Cardiac fibroblast (primary cell): ENCODE results near the gene FRMD3.
A peak's percentile ranks its signal among the peaks of the same experiment; 100 is the strongest.

Experiments
- DNase-seq, 2 donors: peaks; one replicate each; pipeline versions ENCODE4 v3.0.0 to v3.0.0-alpha.2; 2010; ENCODE audit warnings: low read depth in 2 of 2
- H3K4me3 ChIP-seq, 2 donors: replicated peaks in 1 of 2; 1 replicate in 1 of 2; 2 replicates in 1 of 2; pipeline ENCODE4 v1.5.1; 2011; ENCODE audit warnings: low read depth in 2 of 2, low read length in 2 of 2, mild to moderate bottlenecking in 2 of 2, moderate library complexity in 1 of 2
- CTCF ChIP-seq: IDR thresholded peaks from one replicate; pipeline ENCODE4 v1.5.1; 2011; ENCODE audit warnings: low read depth, mild to moderate bottlenecking, low read length, inconsistent platforms

The FRMD3 gene

DNA sequence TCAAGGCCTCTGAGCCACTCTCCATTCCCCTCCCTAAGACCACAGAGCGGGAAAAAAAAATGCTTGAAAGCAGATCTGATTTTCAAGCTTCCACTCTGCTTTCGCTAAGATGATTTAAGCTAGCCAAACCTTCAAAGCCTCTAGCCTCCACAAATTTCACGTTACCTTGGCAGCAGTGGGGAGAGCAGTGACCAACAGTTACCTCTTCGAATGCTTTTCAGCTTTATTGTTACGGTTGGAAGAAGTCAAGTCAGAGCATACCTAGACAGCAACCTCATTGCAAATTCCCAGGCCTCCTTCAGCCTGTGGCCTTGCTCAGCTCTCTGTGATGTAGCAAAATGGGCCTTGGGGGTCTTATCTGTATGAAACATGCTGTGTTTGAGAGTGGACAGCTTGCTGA lies 89.6 kb downstream of the FRMD3 start:
- H3K4me3 ChIP-seq, result no peak overlapping the region
- no peak for DNase-seq
- no peak for TF ChIP-seq CTCF

GRCh38 chr9:83447351-83447750 lies 90.8 kb downstream of the FRMD3 start:
- H3K4me3 ChIP-seq, result no peak overlapping the region
- TF ChIP-seq CTCF, result no peak
- DNase-seq, result no peak

- no peak overlapping the region for H3K4me3 ChIP-seq
- TF ChIP-seq CTCF, result no peak
- DNase-seq, result peak in 1 of 2 donors; percentile 40
These were observed 92.4 kb downstream of the FRMD3 start for GRCh38 chr9:83445703-83446265.

- DNase-seq, result peak; percentile 21 to 78
- no peak for TF ChIP-seq CTCF
- no peak overlapping the region for H3K4me3 ChIP-seq
These were observed 94.1 kb downstream of the FRMD3 start for GRCh38 chr9:83444110-83444509.

DNA sequence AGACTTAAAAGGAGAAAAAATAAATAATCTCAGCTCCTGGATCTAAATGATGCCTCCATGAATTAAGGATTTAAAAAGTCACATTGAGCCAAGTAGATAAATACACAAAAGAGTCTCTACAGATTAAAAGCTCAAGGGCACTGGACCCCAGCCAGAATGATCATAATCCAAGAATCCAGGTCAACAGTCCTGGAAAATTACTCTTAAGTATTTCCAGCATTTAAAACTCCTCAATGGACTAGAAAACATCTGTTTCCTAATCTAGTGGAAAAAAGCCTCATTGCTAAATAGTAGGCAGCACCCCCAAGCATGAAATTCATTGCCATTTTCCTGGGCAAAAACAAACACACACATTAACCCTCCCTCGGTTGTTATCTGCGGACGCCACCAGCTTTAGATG lies 96.8 kb downstream of the FRMD3 start:
- no peak overlapping the region for H3K4me3 ChIP-seq
- no peak for TF ChIP-seq CTCF
- no peak for DNase-seq

- TF ChIP-seq CTCF, result no peak
- DNase-seq, result no peak
These were observed 97.6 kb downstream of the FRMD3 start for GRCh38 chr9:83440641-83441040.

DNA sequence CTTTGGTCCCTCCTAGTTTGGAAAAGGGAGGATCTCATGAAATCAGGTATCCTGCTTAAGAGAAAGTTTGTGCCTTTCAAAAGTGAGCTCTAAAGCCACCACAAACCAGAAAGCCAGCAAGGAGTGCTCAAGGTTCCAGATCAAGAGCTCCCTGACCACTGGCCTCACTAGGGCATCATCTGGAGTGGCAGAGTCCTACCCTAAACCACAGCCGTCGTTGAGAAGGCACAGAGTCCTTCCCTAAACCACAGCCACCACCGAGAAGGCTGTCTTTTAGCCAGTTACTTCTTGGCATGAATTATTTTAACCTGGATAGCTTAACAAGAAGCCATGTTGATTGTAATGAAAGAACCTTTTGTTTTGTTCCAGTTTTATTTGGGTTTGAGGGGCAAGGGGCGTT lies 102.9 kb downstream of the FRMD3 start:
- no peak for DNase-seq
- TF ChIP-seq CTCF, result no peak
- no peak overlapping the region for H3K4me3 ChIP-seq

More at GRCh38 chr9:83440641-83441040, 97.6 kb downstream of the FRMD3 start:
- H3K4me3 ChIP-seq, result no peak overlapping the region
